ENCODE measurements around the gene CD2BP2. TPM values are rescaled to one million over a fixed set of nuclear protein-coding genes. Genes with fewer than 3 reads are reported as not detected.

The CD2BP2 gene
- total and polyA plus RNA-seq, 2 donors (not counting 1 experiment from before 2014, with no cell fraction given) = 26.1 to 80.1 TPM

DNA sequence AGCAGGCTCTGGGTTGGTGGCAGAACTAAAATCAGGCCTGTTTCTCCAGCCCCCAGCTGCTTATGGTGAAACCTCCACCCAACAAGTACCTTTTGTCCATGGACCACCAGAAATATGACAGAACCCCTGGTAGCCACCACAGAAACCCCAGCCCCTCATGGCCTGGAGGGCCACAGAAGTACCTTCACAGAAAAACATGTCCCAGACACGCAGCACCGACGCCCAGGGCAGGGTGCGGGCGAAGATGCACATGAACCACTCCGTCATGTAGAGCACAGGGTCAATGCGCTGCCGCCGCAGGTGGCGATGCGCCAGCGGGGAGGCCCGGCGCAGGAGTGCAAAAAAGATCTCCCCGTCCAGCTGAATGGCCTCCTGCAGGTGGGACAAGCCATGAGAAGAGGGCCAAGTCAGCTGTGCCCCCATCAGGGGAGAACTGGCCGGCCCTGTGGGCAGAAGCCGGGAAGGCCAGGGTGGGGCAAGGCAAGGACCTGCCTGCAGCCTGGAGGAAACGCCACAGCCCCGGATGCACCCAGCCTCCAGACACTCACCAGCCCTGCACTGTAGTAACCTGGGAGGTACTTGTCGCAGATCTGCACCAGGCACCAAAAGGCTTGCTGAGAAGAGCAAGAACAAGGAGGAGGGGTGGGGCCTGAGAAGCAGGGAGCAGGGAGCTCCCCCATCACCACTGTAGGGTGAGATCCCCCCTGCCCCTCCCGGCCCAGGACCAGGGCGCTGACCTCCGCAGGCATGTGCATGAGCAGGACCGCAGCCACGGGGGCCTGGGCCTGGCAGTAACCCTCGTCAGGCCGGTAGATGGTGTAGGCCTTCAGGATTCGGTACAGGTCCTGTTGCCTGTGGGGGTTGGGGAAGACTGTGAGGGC lies 4.1 kb upstream of the CD2BP2 start:
- no peaks in the 10 kb centered on the region for H3K9me3 Mint-ChIP-seq (ENCODE audit: insufficient read depth)
- no peak overlapping the region for H3K4me3 Mint-ChIP-seq
- Histone ChIP-seq H3K27me3 (replicated peaks in 1 of 4; ENCODE audit: control extremely low read depth in 1 of 4, control insufficient read depth in 3 of 4, insufficient read depth in 4 of 4, low read length in 3 of 4) (no peaks in the 10 kb centered on the region), H2AFZ (ENCODE audit: insufficient read depth, low read depth, low read length, poor library complexity, severe bottlenecking) (no peak overlapping the region), H3K36me3 (replicated peaks in 1 of 2; ENCODE audit: control extremely low read depth in 1 of 2, control insufficient read depth in 1 of 2, extremely low read depth in 1 of 2, insufficient read depth in 2 of 2, low read length in 1 of 2) (peaks cover 0 to 43% of the 10 kb centered on the region in 2 experiments), H3K79me2 (ENCODE audit: control insufficient read depth, insufficient read depth, low read length) (peaks cover 42% of the 10 kb centered on the region), H3K4me2 (replicated peaks; ENCODE audit: low read depth, low read length, poor library complexity, severe bottlenecking) (no peak overlapping the region), H3K9me3 (ENCODE audit: control extremely low read depth in 1 of 3, control insufficient read depth in 2 of 3, insufficient read depth in 1 of 3, low read length in 2 of 3) (no peaks in the 10 kb centered on the region), H3K4me3 (ENCODE audit: control extremely low read depth in 1 of 5, extremely low read depth in 1 of 5, insufficient read depth in 1 of 5, low read depth in 2 of 5, low read length in 4 of 5) (no peak overlapping the region), H3K4me1 (ENCODE audit: control insufficient read depth in 2 of 2, insufficient read depth in 2 of 2, low read length in 2 of 2) (peaks cover 12 to 18% of the 10 kb centered on the region in 2 donors), H3K27ac (ENCODE audit: low read length in 2 of 2) (no peak overlapping the region), H4K20me1 (ENCODE audit: control insufficient read depth, insufficient read depth, low read length, poor library complexity, severe bottlenecking) (peaks cover 4% of the 10 kb centered on the region), H3K9ac (ENCODE audit: low read length) (no peak overlapping the region)
- peak; percentile 6 for DNase-seq
- ATAC-seq (ENCODE audit: low read depth) = no peak
- H3K27ac Mint-ChIP-seq = no peak overlapping the region
- intact Hi-C loops (cut with micrococcal nuclease) = no loop called here
- ChIA-PET CTCF (interaction anchor here (0.6 kb wide), 2 partner anchors 10 to 526 kb away, joined by 4 to 6 read pairs; no protein-coding TSS in a partner anchor), POLR2A (no interaction called here)
- H3K4me1 Mint-ChIP-seq = peaks cover 16% of the 10 kb centered on the region
- 97% methylated on average over 26 of the region's 28 CpGs for WGBS (ENCODE audit: insufficient coverage)
- H3K27me3 Mint-ChIP-seq = no peaks in the 10 kb centered on the region
- TF ChIP-seq, protein P1, sequence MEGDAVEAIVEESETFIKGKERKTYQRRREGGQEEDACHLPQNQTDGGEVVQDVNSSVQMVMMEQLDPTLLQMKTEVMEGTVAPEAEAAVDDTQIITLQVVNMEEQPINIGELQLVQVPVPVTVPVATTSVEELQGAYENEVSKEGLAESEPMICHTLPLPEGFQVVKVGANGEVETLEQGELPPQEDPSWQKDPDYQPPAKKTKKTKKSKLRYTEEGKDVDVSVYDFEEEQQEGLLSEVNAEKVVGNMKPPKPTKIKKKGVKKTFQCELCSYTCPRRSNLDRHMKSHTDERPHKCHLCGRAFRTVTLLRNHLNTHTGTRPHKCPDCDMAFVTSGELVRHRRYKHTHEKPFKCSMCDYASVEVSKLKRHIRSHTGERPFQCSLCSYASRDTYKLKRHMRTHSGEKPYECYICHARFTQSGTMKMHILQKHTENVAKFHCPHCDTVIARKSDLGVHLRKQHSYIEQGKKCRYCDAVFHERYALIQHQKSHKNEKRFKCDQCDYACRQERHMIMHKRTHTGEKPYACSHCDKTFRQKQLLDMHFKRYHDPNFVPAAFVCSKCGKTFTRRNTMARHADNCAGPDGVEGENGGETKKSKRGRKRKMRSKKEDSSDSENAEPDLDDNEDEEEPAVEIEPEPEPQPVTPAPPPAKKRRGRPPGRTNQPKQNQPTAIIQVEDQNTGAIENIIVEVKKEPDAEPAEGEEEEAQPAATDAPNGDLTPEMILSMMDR (IDR thresholded peaks at IDR 0.05) = no peak
- TF ChIP-seq EZH2 (IDR thresholded peaks at IDR 0.05; ENCODE audit: borderline replicate concordance, insufficient read depth, low read depth, low read length, poor library complexity, severe bottlenecking) = no peak

DNA sequence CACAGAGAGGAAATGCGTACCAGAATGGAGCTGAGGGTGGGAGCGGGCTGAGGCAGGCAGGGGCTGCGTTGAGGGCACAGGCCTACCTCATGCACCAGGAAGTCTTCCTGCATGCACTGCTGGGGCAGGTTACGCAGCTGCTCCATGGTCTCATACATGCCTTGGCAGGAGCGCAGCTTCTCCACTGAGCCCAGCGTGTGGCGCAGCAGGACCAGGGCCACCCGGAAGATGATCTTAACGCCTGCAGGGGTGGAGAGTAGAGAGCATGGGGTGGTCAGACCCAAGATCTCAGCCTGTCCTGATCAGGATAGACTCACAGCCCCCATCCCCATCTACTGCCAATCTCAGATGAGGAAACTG lies 3.4 kb upstream of the CD2BP2 start:
- Histone ChIP-seq H3K27me3 (replicated peaks in 1 of 4; ENCODE audit: control extremely low read depth in 1 of 4, control insufficient read depth in 3 of 4, insufficient read depth in 4 of 4, low read length in 3 of 4) (no peaks in the 10 kb centered on the region), H3K79me2 (ENCODE audit: control insufficient read depth, insufficient read depth, low read length) (peaks cover 43% of the 10 kb centered on the region), H3K9ac (ENCODE audit: low read length) (no peak overlapping the region), H3K4me1 (ENCODE audit: control insufficient read depth in 2 of 2, insufficient read depth in 2 of 2, low read length in 2 of 2) (peaks cover 15 to 25% of the 10 kb centered on the region in 2 donors), H3K36me3 (replicated peaks in 1 of 2; ENCODE audit: control extremely low read depth in 1 of 2, control insufficient read depth in 1 of 2, extremely low read depth in 1 of 2, insufficient read depth in 2 of 2, low read length in 1 of 2) (peaks cover 0 to 41% of the 10 kb centered on the region in 2 experiments), H3K27ac (ENCODE audit: low read length in 2 of 2) (no peak overlapping the region), H3K4me2 (replicated peaks; ENCODE audit: low read depth, low read length, poor library complexity, severe bottlenecking) (no peak overlapping the region), H3K4me3 (ENCODE audit: control extremely low read depth in 1 of 5, extremely low read depth in 1 of 5, insufficient read depth in 1 of 5, low read depth in 2 of 5, low read length in 4 of 5) (no peak overlapping the region), H4K20me1 (ENCODE audit: control insufficient read depth, insufficient read depth, low read length, poor library complexity, severe bottlenecking) (peaks cover 11% of the 10 kb centered on the region), H2AFZ (ENCODE audit: insufficient read depth, low read depth, low read length, poor library complexity, severe bottlenecking) (no peak overlapping the region), H3K9me3 (ENCODE audit: control extremely low read depth in 1 of 3, control insufficient read depth in 2 of 3, insufficient read depth in 1 of 3, low read length in 2 of 3) (no peaks in the 10 kb centered on the region)
- Mint-ChIP-seq H3K4me3 (no peak overlapping the region), H3K27me3 (no peaks in the 10 kb centered on the region), H3K4me1 (peaks cover 22% of the 10 kb centered on the region), H3K9me3 (ENCODE audit: insufficient read depth) (no peaks in the 10 kb centered on the region), H3K27ac (no peak overlapping the region)
- intact Hi-C loops (cut with micrococcal nuclease) = no loop called here
- DNase-seq (no peak), ATAC-seq (ENCODE audit: low read depth) (no peak)
- ChIA-PET POLR2A (no interaction called here), CTCF (interaction anchor here (0.6 kb wide), 1 partner anchor 9 kb away, joined by 4 read pairs; no protein-coding TSS in a partner anchor)
- 98% methylated on average over 8 of the region's 9 CpGs for WGBS (ENCODE audit: insufficient coverage)
- TF ChIP-seq EZH2 (IDR thresholded peaks at IDR 0.05; ENCODE audit: borderline replicate concordance, insufficient read depth, low read depth, low read length, poor library complexity, severe bottlenecking) = no peak
- TF ChIP-seq, protein P1 (IDR thresholded peaks at IDR 0.05) = no peak

Measured in B cell (primary cell).